Type B pancreatic cell (in vitro differentiated cells): ENCODE results near the gene FRAS1. TPM values are rescaled to one million over a fixed set of nuclear protein-coding genes. Genes with fewer than 3 reads are reported as not detected.
A peak's percentile ranks its signal among the peaks of the same experiment; 100 is the strongest.
"Not testable (repeated sequence)": the region's sequence is repeated elsewhere in the genome, so short reads cannot be mapped to it uniquely, and the experiment has no call there.

Experiments used
- DNase-seq: peaks from one replicate; pipeline ENCODE4 v3.0.0; 2021; ENCODE audit warnings: mixed read lengths; ENCODE audit not compliant: unreplicated experiment; ENCODE audit errors: extremely low spot score
- H3K27ac Mint-ChIP-seq: 2 replicates; pipeline ENCODE4 v1.8.0; 2021; ENCODE audit warnings: mild to moderate bottlenecking, mixed read lengths
- H3K27me3 Mint-ChIP-seq: 2 replicates; pipeline ENCODE4 v1.8.0; 2021; ENCODE audit warnings: mixed read lengths
- H3K36me3 Mint-ChIP-seq: 2 replicates; pipeline ENCODE4 v1.8.0; 2021; ENCODE audit warnings: mixed read lengths
- H3K4me1 Mint-ChIP-seq: one replicate; pipeline ENCODE4 v1.8.0; 2021; ENCODE audit warnings: mixed read lengths; ENCODE audit not compliant: unreplicated experiment
- H3K4me3 Mint-ChIP-seq: 2 replicates; pipeline ENCODE4 v1.8.0; 2021; ENCODE audit warnings: mild to moderate bottlenecking, mixed read lengths
- H3K9me3 Mint-ChIP-seq: 2 replicates; pipeline ENCODE4 v1.8.0; 2021; ENCODE audit warnings: mixed read lengths
- CTCF ChIP-seq: fragments of 200-600 bp; sonication (generic); conservative IDR thresholded peaks from 2 replicates; pipeline ENCODE4 v1.5.0; 2021; ENCODE audit warnings: antibody characterized with exemption, mild to moderate bottlenecking
- total RNA-seq: library from RNA; stranded (reverse); gene quantifications from 2 replicates; pipeline ENCODE4 v1.2.1, GENCODE V29; 2021; ENCODE audit warnings: low replicate concordance

The FRAS1 gene
- total RNA-seq, 1 donor from 2014 or later, result 37.7 TPM

GRCh38 chr4:78121338-78121904, 64.3 kb downstream of the FRAS1 start:
- peaks cover 3% of the 10 kb centered on the region for H3K9me3 Mint-ChIP-seq
- H3K4me1 Mint-ChIP-seq, result no peaks in the 10 kb centered on the region
- H3K4me3 Mint-ChIP-seq, result no peak overlapping the region
- DNase-seq, result no peak
- H3K36me3 Mint-ChIP-seq, result no peaks in the 10 kb centered on the region
- H3K27ac Mint-ChIP-seq, result peak overlapping the region; percentile 64
- H3K27me3 Mint-ChIP-seq, result no peaks in the 10 kb centered on the region
- no peak for TF ChIP-seq CTCF

DNA sequence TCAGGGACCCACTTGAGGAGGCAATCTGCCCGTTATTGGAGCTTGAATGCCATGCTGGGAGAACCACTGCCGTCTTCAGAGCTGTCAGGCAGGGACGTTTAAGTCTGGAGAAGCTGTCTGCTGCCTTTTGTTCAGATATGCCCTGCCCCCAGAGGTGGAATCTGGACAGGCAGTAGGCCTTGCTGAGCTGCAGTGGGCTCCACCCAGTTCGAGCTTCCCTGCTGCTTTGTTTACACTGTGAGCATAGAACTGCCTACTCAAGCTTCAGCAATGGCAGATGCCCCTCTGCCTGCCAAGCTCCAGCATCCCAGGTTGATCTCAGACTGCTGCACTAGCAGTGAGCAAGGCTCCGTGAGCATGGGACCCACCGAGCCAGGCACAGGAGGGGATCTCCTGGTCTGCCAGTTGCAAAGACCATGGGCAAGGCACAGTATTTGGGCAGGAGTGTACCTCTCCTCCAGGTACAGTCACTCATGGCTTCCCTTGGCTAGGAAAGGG, 68.8 kb downstream of the FRAS1 start:
- not testable (repeated sequence) for H3K4me3 Mint-ChIP-seq, H3K27me3 Mint-ChIP-seq, H3K27ac Mint-ChIP-seq, H3K36me3 Mint-ChIP-seq, DNase-seq, H3K4me1 Mint-ChIP-seq, H3K9me3 Mint-ChIP-seq
- peak; percentile 40 for TF ChIP-seq CTCF

GRCh38 chr4:78129383-78130108, 72.4 kb downstream of the FRAS1 start:
- DNase-seq, result no peak
- H3K27ac Mint-ChIP-seq, result no peak overlapping the region
- peaks cover 5% of the 10 kb centered on the region for H3K36me3 Mint-ChIP-seq
- peaks cover 5% of the 10 kb centered on the region for H3K9me3 Mint-ChIP-seq
- no peaks in the 10 kb centered on the region for H3K27me3 Mint-ChIP-seq
- TF ChIP-seq CTCF, result no peak
- H3K4me3 Mint-ChIP-seq, result no peak overlapping the region
- peaks cover 10% of the 10 kb centered on the region for H3K4me1 Mint-ChIP-seq

DNA sequence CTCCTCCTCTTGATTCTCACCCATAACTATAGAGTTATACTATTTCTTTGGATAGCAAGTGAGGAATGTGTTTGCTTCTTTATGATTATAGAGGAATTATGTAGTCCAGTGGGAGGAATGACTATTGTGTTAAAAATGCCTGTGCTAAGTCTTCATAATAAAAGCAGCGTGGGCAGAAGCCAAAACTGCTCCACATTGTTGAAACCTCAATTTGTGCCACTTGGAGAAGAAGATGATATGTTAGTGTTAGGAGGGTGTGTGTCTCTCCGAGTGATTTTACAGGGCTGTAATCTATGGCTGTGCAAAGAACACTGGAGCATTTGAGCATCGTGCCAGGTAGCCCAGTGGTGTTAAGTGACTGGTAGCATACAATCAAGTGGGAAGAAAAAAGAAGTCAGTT, 74.3 kb downstream of the FRAS1 start:
- Mint-ChIP-seq H3K27ac (no peak overlapping the region), H3K9me3 (peaks cover 5% of the 10 kb centered on the region), H3K36me3 (peaks cover 5% of the 10 kb centered on the region), H3K4me3 (no peak overlapping the region), H3K27me3 (no peaks in the 10 kb centered on the region), H3K4me1 (peaks cover 18% of the 10 kb centered on the region)
- no peak for TF ChIP-seq CTCF
- no peak for DNase-seq

DNA sequence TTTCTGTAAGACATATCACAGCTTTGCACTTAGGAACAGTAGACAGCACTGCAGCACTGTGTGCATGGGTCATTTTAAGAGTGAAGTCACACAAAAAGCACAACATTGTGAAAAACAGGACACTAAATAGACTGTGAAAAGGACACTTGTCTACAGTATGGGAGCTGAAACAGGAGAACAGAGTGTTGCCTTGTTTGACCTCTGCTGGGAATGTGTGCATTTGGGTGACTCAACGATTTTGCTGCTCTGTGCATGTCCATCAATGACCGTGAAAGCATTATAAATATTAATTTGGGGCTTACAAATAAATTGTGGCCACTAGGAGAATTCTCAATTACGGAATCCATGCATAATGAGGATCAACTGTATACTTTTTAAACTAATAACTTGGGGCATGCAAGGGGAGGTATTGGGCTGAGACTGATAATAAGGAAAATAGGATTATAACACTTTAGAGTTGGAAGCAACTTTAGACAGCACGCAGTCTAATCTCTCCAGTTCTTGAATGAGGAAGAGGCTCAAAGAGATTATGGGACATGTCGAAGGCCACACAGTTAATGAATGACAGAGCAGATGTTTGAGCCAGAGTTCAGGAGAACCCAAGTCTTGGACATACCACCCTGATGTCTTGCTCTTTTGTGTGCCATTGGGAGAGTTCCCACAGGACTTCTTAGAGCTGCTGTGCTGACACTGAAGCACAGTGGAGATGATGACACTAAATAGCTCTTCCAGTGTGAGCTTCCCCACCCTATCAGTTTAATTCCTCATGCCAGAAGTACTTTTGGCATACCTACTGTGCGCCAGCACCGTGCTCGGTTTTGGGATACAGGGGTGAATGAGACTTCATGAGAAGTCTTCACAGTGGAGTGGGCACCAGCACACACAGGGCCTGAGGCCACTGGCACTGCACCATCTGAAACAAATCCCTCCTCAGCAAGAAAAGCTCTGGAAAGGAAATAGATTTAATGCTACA, 79.3 kb downstream of the FRAS1 start:
- H3K4me3 Mint-ChIP-seq, result no peak overlapping the region
- no peaks in the 10 kb centered on the region for H3K9me3 Mint-ChIP-seq
- peaks cover 3% of the 10 kb centered on the region for H3K36me3 Mint-ChIP-seq
- H3K27ac Mint-ChIP-seq, result peak overlapping the region; percentile 41
- no peak for DNase-seq
- peaks cover 13% of the 10 kb centered on the region for H3K4me1 Mint-ChIP-seq
- TF ChIP-seq CTCF, result no peak
- no peaks in the 10 kb centered on the region for H3K27me3 Mint-ChIP-seq
